Left lung (tissue), 10 donors: Measurements from ENCODE around the gene MCM3. TPM values are rescaled to one million over a fixed set of nuclear protein-coding genes. Genes with fewer than 3 reads are reported as not detected.

Source experiments
- ATAC-seq: fragments of 200-7000 bp; cut with Tn5 transposase; one replicate; pipeline ENCODE4 v1.9.1; 2020; ENCODE audit warnings: moderate library complexity
- DNase-seq, 4 donors: peaks; one replicate each; pipeline ENCODE4 v3.0.0-alpha.2; 2013 to 2020
- H3K27ac ChIP-seq, 2 donors: fragments of 200-600 bp; sonication (generic) in 1 of 2; one replicate each; pipeline versions ENCODE4 v1.5.0 to v1.8.0; 2020 to 2021
- H3K27me3 ChIP-seq, 2 donors: fragments of 200-600 bp; sonication (generic) in 1 of 2; one replicate each; pipeline versions ENCODE4 v1.5.0 to v1.8.0; 2020 to 2021
- H3K36me3 ChIP-seq, 2 donors: fragments of 200-600 bp; sonication (generic) in 1 of 2; one replicate each; pipeline versions ENCODE4 v1.5.0 to v1.8.0; 2020 to 2021
- H3K4me1 ChIP-seq, 2 donors: fragments of 200-600 bp; one replicate each; pipeline ENCODE4 v1.8.0; 2021
- H3K4me3 ChIP-seq, 2 donors: fragments of 200-600 bp; sonication (generic) in 1 of 2; one replicate each; pipeline versions ENCODE4 v1.5.0 to v1.8.0; 2020 to 2021; ENCODE audit warnings: mild to moderate bottlenecking in 1 of 2
- H3K9me3 ChIP-seq, 2 donors: fragments of 200-600 bp; sonication (generic) in 1 of 2; one replicate each; pipeline versions ENCODE4 v1.5.0 to v1.8.0; 2020 to 2021
- CTCF ChIP-seq, 2 donors: fragments of 200-600 bp; sonication (generic) in 1 of 2; IDR thresholded peaks; one replicate each; pipeline versions ENCODE4 v1.5.0 to v1.8.0; 2021; ENCODE audit warnings: antibody characterized with exemption in 2 of 2
- intact Hi-C, 2 donors: fragments of 100-400 bp; cut with DNase I; formaldehyde crosslinking; loops; one replicate each; pipeline versions ENCODE4 v1.11.2 to v1.14.2; 2022
- polyA plus RNA-seq, 6 donors: library from polyadenylated mRNA; unstranded; fragments of 120-200 nt; gene quantifications; one replicate each; pipeline ENCODE4 v1.2.1, GENCODE V29; 2013; ENCODE audit not compliant: insufficient read length in 6 of 6
- total RNA-seq, 2 donors: library from RNA; stranded (reverse); fragmentation: NEBNext Ultra II Directional; extraction: Animal tissue kit (Norgen Biotek cat#: 25700); gene quantifications; one replicate each; pipeline ENCODE4 v1.2.1, GENCODE V29; 2021
- donor health status: DM: no; HTN: yes; CAD: no.
- donor health status: DM: no; HTN: no; CAD: no.

The MCM3 gene
- total and polyA plus RNA-seq, 8 donors: 38.9 to 122 (median 95.3) TPM

- Histone ChIP-seq H3K9me3 (no peaks in the 10 kb centered on the region), H3K27me3 (no peaks in the 10 kb centered on the region), H3K4me1 (peaks cover 17 to 47% of the 10 kb centered on the region in 2 donors), H3K27ac (peak overlapping the region; percentile 30 to 66), H3K4me3 (no peak overlapping the region), H3K36me3 (no peaks in the 10 kb centered on the region)
- intact Hi-C loops: no loop called here
- no peak for ATAC-seq
- TF ChIP-seq CTCF (IDR thresholded peaks at IDR 0.05): no peak
- no peak for DNase-seq
These were observed 23.4 kb upstream of the MCM3 start for GRCh38 chr6:52307900-52308372.

- Histone ChIP-seq H3K4me3 (no peak overlapping the region), H3K36me3 (no peaks in the 10 kb centered on the region), H3K27me3 (no peaks in the 10 kb centered on the region), H3K9me3 (no peaks in the 10 kb centered on the region), H3K27ac (peak overlapping the region; percentile 37 to 66), H3K4me1 (peaks cover 17 to 47% of the 10 kb centered on the region in 2 donors)
- TF ChIP-seq CTCF (IDR thresholded peaks at IDR 0.05): no peak
- intact Hi-C loops: no loop called here
- DNase-seq: peak in 3 of 4 donors; percentile 64 to 84 (median 67)
- ATAC-seq: peak; percentile 76
These were observed 22.7 kb upstream of the MCM3 start for GRCh38 chr6:52306972-52307870.

- Histone ChIP-seq H3K4me1 (peaks cover 17 to 47% of the 10 kb centered on the region in 2 donors), H3K4me3 (no peak overlapping the region), H3K36me3 (no peaks in the 10 kb centered on the region), H3K27ac (peak overlapping the region; percentile 71 to 75), H3K9me3 (no peaks in the 10 kb centered on the region), H3K27me3 (no peaks in the 10 kb centered on the region)
- intact Hi-C loops: no loop called here
- ATAC-seq (peak; percentile 18), DNase-seq (no peak)
- no peak for TF ChIP-seq CTCF (IDR thresholded peaks at IDR 0.05)
These were observed 21.6 kb upstream of the MCM3 start for GRCh38 chr6:52305948-52306767.

GRCh38 chr6:52305411-52305810, 20.9 kb upstream of the MCM3 start:
- H3K27ac ChIP-seq: peak overlapping the region; percentile 71 to 75
- peak; percentile 17 for ATAC-seq
- intact Hi-C loops: no loop called here

More at GRCh38 chr6:52305411-52305810, 20.9 kb upstream of the MCM3 start:
- Histone ChIP-seq H3K4me3 (no peak overlapping the region), H3K9me3 (no peaks in the 10 kb centered on the region), H3K4me1 (peaks cover 17 to 47% of the 10 kb centered on the region in 2 donors), H3K27me3 (no peaks in the 10 kb centered on the region), H3K36me3 (no peaks in the 10 kb centered on the region)
- DNase-seq: peak in 1 of 4 donors; percentile 27
- no peak for TF ChIP-seq CTCF (IDR thresholded peaks at IDR 0.05)
